HEK293 (cell line): ENCODE data around the gene POLR1D.

Source experiments
- CTCF ChIA-PET: fragments of 350-600 bp; formaldehyde crosslinking; extraction: SDS; loops from one replicate; lab custom pipeline; 2021; ENCODE audit warnings: antibody characterized with exemption; lab: Yijun Ruan, JAX
- POLR2A ChIA-PET: fragments of 300-600 bp; formaldehyde crosslinking; extraction: SDS; loops from one replicate; lab custom pipeline; 2020; ENCODE audit warnings: antibody characterized with exemption, inconsistent platforms; lab: Yijun Ruan, JAX
- H3K27ac ChIP-seq: fragments of 200-500 bp; sonication (Bioruptor generic); 2 replicates; pipeline ENCODE4 v1.5.1; 2014; ENCODE audit warnings: low read depth, low read length, control low read depth, inconsistent platforms; ENCODE audit errors: extremely low read depth
- H3K36me3 ChIP-seq, 2 experiments: fragments of 200-500 bp in 1 of 2; sonication (Bioruptor generic) in 1 of 2; 1 replicate in 1 of 2; 2 replicates in 1 of 2; pipeline ENCODE4 v1.5.1; 2014 to 2017; ENCODE audit warnings: inconsistent platforms in 2 of 2, low read length in 2 of 2; ENCODE audit not compliant: control insufficient read depth in 2 of 2, insufficient read depth in 1 of 2
- H3K4me1 ChIP-seq: fragments of 200-500 bp; sonication (Bioruptor generic); 2 replicates; pipeline ENCODE4 v1.5.1; 2014; ENCODE audit warnings: mild to moderate bottlenecking, low read length, inconsistent platforms; ENCODE audit not compliant: control insufficient read depth, insufficient read depth
- H3K4me3 ChIP-seq: 2 replicates; pipeline ENCODE4 v1.5.1; 2011; ENCODE audit warnings: low read depth, mild to moderate bottlenecking, control low read depth, low read length, moderate library complexity
- H3K9me3 ChIP-seq: fragments of 200-500 bp; sonication (Bioruptor generic); 2 replicates; pipeline ENCODE4 v1.5.1; 2014; ENCODE audit warnings: low read depth, low read length, inconsistent platforms; ENCODE audit not compliant: control insufficient read depth, insufficient read depth
- HOXC10 ChIP-seq: sonication (generic); formaldehyde crosslinking; IDR thresholded peaks from 2 replicates; pipeline ENCODE4 v1.8.1; 2023; ENCODE audit warnings: mild to moderate bottlenecking, missing genetic modification reagents
- IKZF3 ChIP-seq: fragments of 450-650 bp; IDR thresholded peaks from 2 replicates; pipeline ENCODE4 v1.5.0; 2018; ENCODE audit warnings: missing biosample characterization, mild to moderate bottlenecking, missing genetic modification characterization, moderate library complexity
- INSM2 ChIP-seq: fragments of 450-650 bp; formaldehyde crosslinking; IDR thresholded peaks from 2 replicates; pipeline ENCODE4 v1.5.1; 2016; ENCODE audit warnings: missing biosample characterization, missing genetic modification characterization
- KLF17 ChIP-seq: fragments of 450-650 bp; formaldehyde crosslinking; IDR thresholded peaks from 2 replicates; pipeline ENCODE4 v1.5.1; 2016; ENCODE audit warnings: missing biosample characterization, missing genetic modification characterization
- KLF9 ChIP-seq: fragments of 450-650 bp; formaldehyde crosslinking; IDR thresholded peaks from 2 replicates; pipeline ENCODE4 v1.5.1; 2016; ENCODE audit warnings: missing biosample characterization, missing genetic modification characterization, low read depth
- PRDM1 ChIP-seq: fragments of 450-650 bp; formaldehyde crosslinking; IDR thresholded peaks from 2 replicates; pipeline ENCODE4; 2016; ENCODE audit warnings: missing biosample characterization, missing genetic modification characterization
- PRDM10 ChIP-seq: fragments of 450-650 bp; formaldehyde crosslinking; IDR thresholded peaks from 2 replicates; pipeline ENCODE4 v1.5.1; 2016; ENCODE audit warnings: missing biosample characterization, missing genetic modification characterization
- PRDM4 ChIP-seq: fragments of 450-650 bp; formaldehyde crosslinking; IDR thresholded peaks from 2 replicates; pipeline ENCODE4 v1.5.1; 2017; ENCODE audit warnings: missing biosample characterization, missing genetic modification characterization
- PRDM6 ChIP-seq: fragments of 450-650 bp; formaldehyde crosslinking; IDR thresholded peaks from 2 replicates; pipeline ENCODE4 v1.5.1; 2017; ENCODE audit warnings: missing biosample characterization, missing genetic modification characterization
- WT1 ChIP-seq: fragments of 450-650 bp; formaldehyde crosslinking; IDR thresholded peaks from 2 replicates; pipeline ENCODE4 v1.5.1; 2016; ENCODE audit warnings: missing biosample characterization, missing genetic modification characterization
- ZNF10 ChIP-seq: fragments of 450-650 bp; formaldehyde crosslinking; IDR thresholded peaks from 2 replicates; pipeline ENCODE4 v1.5.1; 2017; ENCODE audit warnings: missing biosample characterization, missing genetic modification characterization
- ZNF112 ChIP-seq: fragments of 450-650 bp; formaldehyde crosslinking; IDR thresholded peaks from 2 replicates; pipeline ENCODE4 v1.5.0; 2017; ENCODE audit warnings: missing biosample characterization, missing genetic modification characterization
- ZNF18 ChIP-seq: fragments of 450-650 bp; formaldehyde crosslinking; IDR thresholded peaks from 2 replicates; pipeline ENCODE4 v1.5.1; 2016; ENCODE audit warnings: missing biosample characterization, missing genetic modification characterization
- ZNF223 ChIP-seq: fragments of 450-650 bp; formaldehyde crosslinking; IDR thresholded peaks from 2 replicates; pipeline ENCODE4 v1.5.1; 2016; ENCODE audit warnings: missing biosample characterization, missing genetic modification characterization
- ZNF248 ChIP-seq: fragments of 450-650 bp; formaldehyde crosslinking; IDR thresholded peaks from 2 replicates; pipeline ENCODE4 v1.5.1; 2017; ENCODE audit warnings: missing biosample characterization, missing genetic modification characterization
- ZNF266 ChIP-seq: fragments of 450-650 bp; formaldehyde crosslinking; IDR thresholded peaks from 2 replicates; pipeline ENCODE4 v1.5.1; 2016; ENCODE audit warnings: missing biosample characterization, missing genetic modification characterization, low read depth
- ZNF335 ChIP-seq: fragments of 450-650 bp; formaldehyde crosslinking; conservative IDR thresholded peaks from 2 replicates; pipeline ENCODE4 v1.5.1; 2016; ENCODE audit warnings: missing biosample characterization, missing genetic modification characterization
- ZNF488 ChIP-seq: fragments of 450-650 bp; formaldehyde crosslinking; IDR thresholded peaks from 2 replicates; pipeline ENCODE4 v1.5.1; 2016; ENCODE audit warnings: missing biosample characterization, missing genetic modification characterization
- ZNF629 ChIP-seq: fragments of 450-650 bp; formaldehyde crosslinking; IDR thresholded peaks from 2 replicates; pipeline ENCODE4 v1.5.1; 2017; ENCODE audit warnings: missing biosample characterization, missing genetic modification characterization
- ZNF654 ChIP-seq: fragments of 450-650 bp; formaldehyde crosslinking; IDR thresholded peaks from 2 replicates; pipeline ENCODE4 v1.5.1; 2016; ENCODE audit warnings: low read depth, missing biosample characterization, missing genetic modification characterization
- ZSCAN4 ChIP-seq: fragments of 450-650 bp; formaldehyde crosslinking; IDR thresholded peaks from 2 replicates; pipeline ENCODE4 v1.5.1; 2017; ENCODE audit warnings: missing biosample characterization, missing genetic modification characterization

The POLR1D gene

GRCh38 chr13:27607125-27607524 lies 14.6 kb upstream of the POLR1D start:
- Histone ChIP-seq H3K9me3 (no peaks in the 10 kb centered on the region), H3K4me1 (peaks cover 8% of the 10 kb centered on the region), H3K4me3 (no peak overlapping the region), H3K27ac (no peak overlapping the region), H3K36me3 (no peaks in the 10 kb centered on the region)
- TF ChIP-seq ZNF10 (tag by site-specific recombination) (peak; percentile 98), INSM2 (tag by site-specific recombination) (0 out of 2 replicates have a peak, but pooled peaks have one; percentile 17), ZNF335 (tag by site-specific recombination) (no peak), IKZF3 (tag by site-specific recombination) (no peak), WT1 (tag by site-specific recombination) (no peak), ZNF488 (tag by site-specific recombination) (no peak), ZNF223 (tag by site-specific recombination) (no peak), PRDM1 (tag by site-specific recombination) (peak; percentile 47; the same call in 1 of the 2 replicates), PRDM6 (tag by site-specific recombination) (peak; percentile 70), ZNF629 (tag by site-specific recombination) (peak; percentile 60; the same call in 1 of the 2 replicates), KLF17 (tag by site-specific recombination) (no peak), ZSCAN4 (no peak), ZNF18 (tag by site-specific recombination) (no peak)
- POLR2A ChIA-PET: interaction anchor here (2.7 kb wide), 1 partner anchor 14 kb away, joined by 7 read pairs; the partner anchor contains the start of gene LNX2
- CTCF ChIA-PET: interaction anchor here (0.7 to 1.7 kb wide), 2 partner anchors 10 to 219 kb away, joined by 3 to 5 read pairs; no protein-coding TSS in a partner anchor

GRCh38 chr13:27613628-27614027 lies 8.1 kb upstream of the POLR1D start:
- Histone ChIP-seq H3K9me3 (no peaks in the 10 kb centered on the region), H3K27ac (no peak overlapping the region), H3K4me1 (no peaks in the 10 kb centered on the region), H3K36me3 (no peaks in the 10 kb centered on the region), H3K4me3 (no peak overlapping the region)
- CTCF ChIA-PET: interaction anchor here (0.6 kb wide), 1 partner anchor 15 kb away, joined by 4 read pairs; no protein-coding TSS in a partner anchor
- POLR2A ChIA-PET: no interaction called here
- TF ChIP-seq HOXC10 (no peak), PRDM4 (no peak), ZNF248 (tag by site-specific recombination) (no peak), PRDM10 (tag by site-specific recombination) (no peak), ZNF654 (tag by site-specific recombination) (no peak), ZNF112 (tag by site-specific recombination) (no peak), ZNF266 (no peak), KLF9 (tag by site-specific recombination) (no peak)
